D341Med (cell line): ENCODE data around the gene RTN4RL1.

ENCODE experiments used
- DNase-seq: peaks from one replicate; pipeline ENCODE4 v3.0.0; 2012; ENCODE audit warnings: low spot score

The RTN4RL1 gene

GRCh38 chr17:2047590-2047989 is 22.5 kb upstream of the RTN4RL1 start:
- DNase-seq = no peak

- DNase-seq = no peak
Measured at GRCh38 chr17:2044263-2044894, 19.2 kb upstream of the RTN4RL1 start.

GRCh38 chr17:2043785-2044184 is 18.7 kb upstream of the RTN4RL1 start:
- no peak for DNase-seq

- DNase-seq = peak; percentile 9
Measured at GRCh38 chr17:2042933-2043332, 17.8 kb upstream of the RTN4RL1 start.

GRCh38 chr17:2042390-2042847 is 17.3 kb upstream of the RTN4RL1 start:
- DNase-seq = peak; percentile 30

GRCh38 chr17:2041561-2042389 is 16.6 kb upstream of the RTN4RL1 start, which contains the start of gene OVCA2:
Gene OVCA2 (plus strand): TSS chr17:2042022. CDS start chr17:2042048, 26 bp downstream.
- DNase-seq = peak; percentile 90

- no peak for DNase-seq
Measured at GRCh38 chr17:2040942-2041560, 15.9 kb upstream of the RTN4RL1 start.

- peak; percentile 2 for DNase-seq
Measured at GRCh38 chr17:2040219-2040827, 15.2 kb upstream of the RTN4RL1 start.

- DNase-seq = no peak
Measured at GRCh38 chr17:2037155-2037554, 12.0 kb upstream of the RTN4RL1 start.

- no peak for DNase-seq
Measured at GRCh38 chr17:2035541-2036488, 10.7 kb upstream of the RTN4RL1 start.

GRCh38 chr17:2034806-2035540 is 9.8 kb upstream of the RTN4RL1 start:
- DNase-seq = no peak

GRCh38 chr17:2034157-2034556 is 9.0 kb upstream of the RTN4RL1 start:
- DNase-seq = no peak

GRCh38 chr17:2033153-2033552 is 8.0 kb upstream of the RTN4RL1 start:
- no peak for DNase-seq

GRCh38 chr17:2030779-2031163 is 5.6 kb upstream of the RTN4RL1 start:
- no peak for DNase-seq

- peak; percentile 82 for DNase-seq
Measured at GRCh38 chr17:2029911-2030778, 5.0 kb upstream of the RTN4RL1 start, which contains the start of gene DPH1. Gene DPH1 (plus strand): TSS chr17:2030153. CDS start chr17:2030170, 17 bp downstream.

- no peak for DNase-seq
Measured at GRCh38 chr17:2028737-2029136, 3.6 kb upstream of the RTN4RL1 start.

GRCh38 chr17:2028234-2028614 is 3.1 kb upstream of the RTN4RL1 start:
- no peak for DNase-seq

GRCh38 chr17:2027528-2028233 is 2.5 kb upstream of the RTN4RL1 start:
- DNase-seq = no peak
